Muscle layer of colon (tissue), 2 donors: ENCODE data around the gene SLC38A1.
"Not testable (repeated sequence)": the region's sequence is repeated elsewhere in the genome, so short reads cannot be mapped to it uniquely, and the experiment has no call there.

Source experiments
- H3K27ac ChIP-seq: one replicate; pipeline ENCODE4 v1.7.0; 2013; ENCODE audit warnings: low read depth, mild to moderate bottlenecking, low read length, moderate library complexity
- H3K27me3 ChIP-seq, 2 donors: one replicate each; pipeline ENCODE4 v1.7.0; 2013; ENCODE audit warnings: low read length in 2 of 2, mild to moderate bottlenecking in 2 of 2; ENCODE audit not compliant: insufficient read depth in 2 of 2, control insufficient read depth in 1 of 2
- H3K36me3 ChIP-seq: one replicate; pipeline ENCODE4 v1.7.0; 2013; ENCODE audit warnings: mild to moderate bottlenecking, low read length; ENCODE audit not compliant: insufficient read depth
- H3K4me1 ChIP-seq: one replicate; pipeline ENCODE4 v1.7.0; 2013; ENCODE audit warnings: mild to moderate bottlenecking, low read length; ENCODE audit not compliant: insufficient read depth
- H3K4me3 ChIP-seq, 2 donors: one replicate each; pipeline ENCODE4 v1.7.0; 2013; ENCODE audit warnings: low read length in 2 of 2, low read depth in 1 of 2, mild to moderate bottlenecking in 1 of 2, moderate library complexity in 1 of 2
- H3K9ac ChIP-seq: one replicate; pipeline ENCODE4 v1.7.0; 2013; ENCODE audit warnings: low read length
- H3K9me3 ChIP-seq: one replicate; pipeline ENCODE4 v1.7.0; 2013; ENCODE audit warnings: mild to moderate bottlenecking, low read length
- donor health status: abdominal sarcoma.
- donor health status: Adenocarcinoma of cecum.

The SLC38A1 gene

GRCh38 chr12:46177025-46177424 lies 91.8 kb downstream of the SLC38A1 start:
- Histone ChIP-seq H3K36me3 (no peaks in the 10 kb centered on the region), H3K4me3 (no peak overlapping the region), H3K9ac (no peak overlapping the region), H3K27me3 (no peaks in the 10 kb centered on the region), H3K4me1 (no peaks in the 10 kb centered on the region), H3K27ac (no peak overlapping the region), H3K9me3 (no peaks in the 10 kb centered on the region)

DNA sequence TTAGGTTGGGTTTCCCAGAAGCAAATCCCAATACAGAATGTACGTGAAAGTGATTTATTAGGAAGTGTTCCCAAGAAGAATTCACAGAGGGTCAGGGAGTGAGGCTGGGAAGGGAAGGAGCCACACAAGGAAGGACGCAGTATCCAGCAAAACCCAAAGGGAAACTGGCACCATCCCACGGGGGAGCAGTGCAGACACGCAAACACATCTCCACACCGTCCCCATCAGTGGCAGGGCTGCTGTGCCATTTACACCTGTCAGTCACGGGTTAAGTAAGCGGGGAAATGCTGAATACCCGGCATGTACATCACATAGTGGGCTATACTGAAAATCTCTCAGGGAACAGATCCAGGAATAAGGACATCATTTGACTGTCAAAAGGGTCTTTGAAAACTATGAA lies 93.9 kb downstream of the SLC38A1 start:
- H3K27me3 ChIP-seq = no peaks in the 10 kb centered on the region
- no peaks in the 10 kb centered on the region for H3K36me3 ChIP-seq
- no peak overlapping the region for H3K9ac ChIP-seq
- no peak overlapping the region for H3K4me3 ChIP-seq
- no peaks in the 10 kb centered on the region for H3K9me3 ChIP-seq
- no peak overlapping the region for H3K27ac ChIP-seq
- H3K4me1 ChIP-seq = no peaks in the 10 kb centered on the region

DNA sequence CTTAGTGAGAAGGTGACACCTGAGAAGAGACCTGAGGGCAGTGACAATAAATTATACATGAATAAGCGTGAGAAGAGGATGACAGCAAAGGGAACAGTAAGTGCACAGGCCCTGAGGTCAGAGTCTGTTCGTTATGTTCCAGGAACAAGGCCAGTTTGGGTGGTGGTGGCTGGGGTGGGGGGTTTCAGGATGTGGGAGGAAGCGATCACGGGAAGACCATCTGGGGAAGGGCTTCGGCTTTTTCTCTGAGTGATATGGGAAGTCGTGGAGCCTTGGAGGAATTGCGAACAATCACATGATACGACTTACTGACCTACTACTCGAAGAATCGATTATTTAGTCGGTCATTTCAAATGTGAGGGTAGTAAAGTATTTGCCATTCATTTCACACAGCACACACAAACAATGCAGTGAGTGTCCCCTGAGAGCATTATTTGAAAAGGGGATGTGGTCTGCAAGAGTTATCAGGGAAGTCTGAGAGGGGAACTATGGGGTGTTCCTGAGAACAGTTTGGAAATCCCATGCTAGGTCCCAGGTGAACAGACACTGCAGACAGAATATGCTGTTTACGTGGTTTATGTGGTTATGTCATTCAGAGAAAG lies 94.7 kb downstream of the SLC38A1 start:
- H3K27ac ChIP-seq = no peak overlapping the region
- H3K9me3 ChIP-seq = no peaks in the 10 kb centered on the region
- no peaks in the 10 kb centered on the region for H3K36me3 ChIP-seq
- H3K4me3 ChIP-seq = no peak overlapping the region
- H3K27me3 ChIP-seq = no peaks in the 10 kb centered on the region
- H3K9ac ChIP-seq = no peak overlapping the region
- no peaks in the 10 kb centered on the region for H3K4me1 ChIP-seq

GRCh38 chr12:46168426-46168825 lies 100.4 kb downstream of the SLC38A1 start:
- H3K4me3 ChIP-seq = no peak overlapping the region
- H3K27ac ChIP-seq = no peak overlapping the region
- H3K9ac ChIP-seq = no peak overlapping the region
- no peaks in the 10 kb centered on the region for H3K36me3 ChIP-seq
- no peaks in the 10 kb centered on the region for H3K27me3 ChIP-seq
- H3K4me1 ChIP-seq = no peaks in the 10 kb centered on the region
- H3K9me3 ChIP-seq = no peaks in the 10 kb centered on the region

DNA sequence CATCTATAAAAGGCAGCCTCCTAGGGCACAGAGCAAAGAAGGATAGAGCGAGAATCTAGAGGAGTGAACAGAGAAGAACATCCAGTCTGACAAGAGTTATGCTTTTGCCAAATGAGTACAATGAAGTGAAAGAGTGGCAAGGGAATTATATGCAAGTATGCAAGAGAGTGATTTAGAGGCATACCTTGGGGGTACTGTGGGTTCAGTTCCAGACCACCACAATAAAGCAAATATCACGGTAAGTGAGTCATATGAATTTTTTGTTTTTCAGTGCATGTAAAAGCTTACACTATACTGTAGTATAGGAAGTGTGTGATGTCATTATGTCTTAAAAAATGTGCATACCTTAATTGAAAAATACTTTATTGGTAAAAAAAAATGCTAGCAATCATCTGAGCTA lies 101.4 kb downstream of the SLC38A1 start:
- H3K4me1 ChIP-seq = no peaks in the 10 kb centered on the region
- H3K9me3 ChIP-seq = no peaks in the 10 kb centered on the region
- H3K9ac ChIP-seq = no peak overlapping the region
- H3K4me3 ChIP-seq = no peak overlapping the region
- H3K27me3 ChIP-seq = no peaks in the 10 kb centered on the region
- H3K27ac ChIP-seq = no peak overlapping the region
- no peaks in the 10 kb centered on the region for H3K36me3 ChIP-seq

GRCh38 chr12:46165191-46165590 lies 103.7 kb downstream of the SLC38A1 start:
- Histone ChIP-seq H3K4me1 (peaks cover 16% of the 10 kb centered on the region), H3K27ac (no peak overlapping the region), H3K36me3 (no peaks in the 10 kb centered on the region), H3K27me3 (no peaks in the 10 kb centered on the region), H3K9me3 (no peaks in the 10 kb centered on the region), H3K9ac (no peak overlapping the region), H3K4me3 (no peak overlapping the region)

- no peak overlapping the region for H3K4me3 ChIP-seq
- no peaks in the 10 kb centered on the region for H3K36me3 ChIP-seq
- H3K9me3 ChIP-seq = no peaks in the 10 kb centered on the region
- H3K4me1 ChIP-seq = peaks cover 25% of the 10 kb centered on the region
- H3K27me3 ChIP-seq = no peaks in the 10 kb centered on the region
- no peak overlapping the region for H3K9ac ChIP-seq
- H3K27ac ChIP-seq = no peak overlapping the region
These were observed 104.6 kb downstream of the SLC38A1 start for GRCh38 chr12:46164186-46164761.

- H3K27ac ChIP-seq, H3K9ac ChIP-seq, H3K36me3 ChIP-seq, H3K4me3 ChIP-seq, H3K27me3 ChIP-seq, H3K9me3 ChIP-seq: not testable (repeated sequence)
- peaks cover 42% of the 10 kb centered on the region for H3K4me1 ChIP-seq
These were observed 106.2 kb downstream of the SLC38A1 start for GRCh38 chr12:46162549-46163076.

- H3K9me3 ChIP-seq = no peaks in the 10 kb centered on the region
- H3K4me3 ChIP-seq = peak overlapping the region in 1 of 2 donors; percentile 10
- no peaks in the 10 kb centered on the region for H3K36me3 ChIP-seq
- H3K27me3 ChIP-seq = no peaks in the 10 kb centered on the region
- H3K27ac ChIP-seq = peak overlapping the region; percentile 67
- H3K9ac ChIP-seq = no peak overlapping the region
- H3K4me1 ChIP-seq = peaks cover 48% of the 10 kb centered on the region
These were observed 107.7 kb downstream of the SLC38A1 start for GRCh38 chr12:46160981-46161690.

DNA sequence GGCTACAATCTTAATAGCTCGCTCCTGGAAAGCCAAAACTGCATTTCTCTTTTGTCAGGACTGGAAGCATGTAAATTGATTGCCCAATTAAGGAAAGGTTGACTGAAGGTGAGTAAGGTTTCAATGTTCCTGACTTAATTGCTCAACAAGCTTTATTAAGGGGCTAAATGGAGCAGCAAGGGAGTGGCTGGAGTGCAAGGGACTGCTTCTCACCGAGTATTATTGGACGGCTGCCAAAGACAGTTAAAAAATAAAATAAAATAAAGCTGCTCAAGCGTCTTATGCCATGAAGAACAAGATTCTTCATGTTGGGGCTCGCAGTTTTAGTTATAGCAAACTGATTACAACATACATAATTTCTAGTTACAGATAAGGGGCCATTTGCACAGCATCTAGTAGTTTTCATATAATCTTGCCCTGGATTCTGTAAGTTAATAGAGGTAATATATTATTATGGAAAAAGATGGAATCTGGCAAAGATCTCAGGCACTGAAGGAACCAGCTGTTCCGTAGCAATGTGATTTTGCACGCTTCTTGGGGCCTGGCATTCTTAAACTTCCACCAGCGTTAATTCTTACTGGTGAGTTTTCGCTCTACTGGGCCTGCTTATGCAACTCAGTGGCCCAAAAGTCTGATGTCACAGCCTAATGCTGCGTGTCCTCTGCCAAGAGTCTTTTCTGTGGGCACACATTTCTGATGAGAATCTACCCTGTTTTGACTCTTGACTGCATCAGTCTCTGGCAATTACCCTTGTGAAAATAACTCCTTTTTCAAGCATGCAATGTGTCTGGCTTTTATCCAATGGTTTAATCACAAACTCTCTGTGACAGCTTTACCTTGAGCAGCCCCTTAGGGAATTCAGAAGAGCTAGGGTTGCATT lies 108.5 kb downstream of the SLC38A1 start:
- Histone ChIP-seq H3K27ac (peak overlapping the region; percentile 67), H3K4me3 (peak overlapping the region in 1 of 2 donors; percentile 15), H3K27me3 (no peaks in the 10 kb centered on the region), H3K9ac (no peak overlapping the region), H3K4me1 (peaks cover 48% of the 10 kb centered on the region), H3K9me3 (no peaks in the 10 kb centered on the region), H3K36me3 (no peaks in the 10 kb centered on the region)

- Histone ChIP-seq H3K4me1 (peaks cover 48% of the 10 kb centered on the region), H3K27ac (peak overlapping the region; percentile 67), H3K9ac (no peak overlapping the region), H3K9me3 (no peaks in the 10 kb centered on the region), H3K27me3 (no peaks in the 10 kb centered on the region), H3K4me3 (no peak overlapping the region), H3K36me3 (no peaks in the 10 kb centered on the region)
These were observed 109.4 kb downstream of the SLC38A1 start for GRCh38 chr12:46159309-46159901.
